HG02759 (cell line): ENCODE measurements around the gene C21orf91.
"Not testable (repeated sequence)": the region's sequence is repeated elsewhere in the genome, so short reads cannot be mapped to it uniquely, and the experiment has no call there.

Source experiments
- ATAC-seq: cut with Tn5 transposase; IDR thresholded peaks from one replicate; pipeline ENCODE4 v1.9.1; 2021; ENCODE audit warnings: mild to moderate bottlenecking, moderate library complexity; ENCODE audit not compliant: unreplicated experiment

C21orf91 gene

DNA sequence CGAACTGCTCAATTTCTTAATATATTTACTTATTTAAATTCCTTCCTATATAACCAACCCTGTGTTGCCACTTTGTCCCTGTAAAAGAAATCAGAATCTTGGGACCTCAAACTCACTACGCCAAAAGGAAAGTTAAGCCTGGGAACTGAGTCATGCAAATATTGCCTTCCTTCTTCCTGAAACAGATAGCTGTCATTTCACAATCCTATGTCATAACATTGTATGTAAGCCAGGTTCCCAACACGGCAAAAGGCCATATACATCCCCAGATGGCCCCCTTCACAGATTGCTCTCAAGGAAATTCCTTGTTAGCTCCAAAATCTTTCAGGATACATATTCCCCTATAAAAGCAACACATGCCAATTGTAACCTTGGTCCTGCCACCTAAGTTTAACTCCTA is 39.7 kb downstream of the C21orf91 start:
- ATAC-seq, result no peak

DNA sequence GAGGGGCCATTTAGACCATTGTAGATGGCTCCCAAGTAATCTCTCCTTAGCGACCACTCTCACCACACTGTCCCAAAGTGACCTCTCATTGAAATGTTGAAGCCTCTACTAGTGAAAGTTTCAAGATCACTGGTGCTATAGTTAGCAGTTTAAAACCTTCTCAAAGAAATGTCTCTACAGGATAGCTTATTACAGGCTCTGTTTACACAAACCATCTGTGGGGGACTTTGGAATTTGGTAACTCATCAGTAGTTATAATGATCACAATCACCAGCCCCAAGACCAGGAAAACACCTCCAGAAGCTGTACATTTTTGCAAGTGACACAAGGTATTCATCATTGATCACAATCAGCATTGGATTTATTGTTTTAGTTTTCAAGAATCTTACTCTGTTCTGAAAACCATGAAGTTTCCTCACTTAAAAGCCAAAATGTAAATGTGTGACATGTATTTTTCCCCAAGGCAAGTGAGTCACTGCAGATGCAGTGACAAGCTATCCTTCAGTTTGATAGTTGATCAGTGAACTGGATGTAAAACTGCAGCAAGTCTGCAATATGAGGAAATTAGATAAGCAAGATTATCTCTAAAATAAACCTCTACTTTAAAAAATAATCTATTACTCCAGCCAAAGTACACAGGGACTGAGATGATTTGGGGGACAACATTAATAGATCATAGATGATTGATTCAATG is 41.9 kb downstream of the C21orf91 start:
- ATAC-seq, result no peak

DNA sequence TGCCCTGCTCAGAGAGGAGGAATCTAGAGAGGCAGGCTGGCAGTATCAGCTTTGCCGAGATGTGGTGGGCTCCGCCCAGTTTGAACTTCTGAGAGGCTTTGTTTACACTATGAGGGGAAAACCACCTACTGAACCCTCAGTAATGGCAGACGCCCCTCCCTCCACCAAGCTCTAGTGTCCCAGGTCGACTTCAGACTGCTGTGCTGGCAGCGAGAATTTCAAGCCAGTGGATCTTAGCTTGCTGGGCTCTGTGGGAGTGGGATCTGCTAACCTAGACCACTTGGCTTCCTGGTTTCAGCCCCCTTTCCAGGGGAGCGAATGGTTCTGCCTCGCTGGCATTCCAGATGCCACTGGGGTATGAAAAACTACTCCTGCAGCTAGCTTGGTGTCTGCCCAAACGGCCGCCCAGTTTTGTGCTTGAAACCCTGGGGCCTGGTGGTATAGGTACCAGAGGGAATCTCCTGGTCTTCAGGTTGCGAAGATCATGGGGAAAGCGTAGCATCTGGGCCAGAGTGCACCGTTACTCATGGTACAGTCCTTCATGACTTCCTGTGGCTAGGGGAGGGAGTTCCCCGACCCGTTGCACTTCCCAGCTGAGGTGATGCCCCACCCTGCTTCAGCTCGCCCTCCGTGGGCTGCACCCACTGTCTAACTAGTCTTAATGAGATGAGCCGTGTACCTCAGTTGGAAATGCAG is 43.6 kb downstream of the C21orf91 start:
- peak; percentile 72 for ATAC-seq

DNA sequence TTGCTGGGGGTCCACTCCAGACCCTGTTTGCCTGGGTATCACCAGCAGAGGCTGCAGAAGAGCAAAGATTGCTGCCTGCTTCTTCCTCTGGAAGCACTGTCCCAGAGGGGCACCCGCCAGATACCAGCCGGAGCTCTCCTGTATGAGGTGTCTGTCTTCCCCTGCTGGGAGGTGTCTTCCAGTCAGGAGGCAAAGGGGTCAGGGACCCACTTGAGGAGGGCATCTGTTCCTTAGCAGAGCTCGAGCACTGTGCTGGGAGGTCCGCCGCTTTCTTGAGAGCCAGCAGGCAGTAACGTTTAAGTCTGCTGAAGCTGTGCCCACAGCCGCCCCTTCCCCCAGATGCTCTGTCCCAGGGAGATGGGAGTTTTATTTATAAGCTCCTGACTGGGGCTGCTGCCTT is 44.1 kb downstream of the C21orf91 start:
- not testable (repeated sequence) for ATAC-seq

DNA sequence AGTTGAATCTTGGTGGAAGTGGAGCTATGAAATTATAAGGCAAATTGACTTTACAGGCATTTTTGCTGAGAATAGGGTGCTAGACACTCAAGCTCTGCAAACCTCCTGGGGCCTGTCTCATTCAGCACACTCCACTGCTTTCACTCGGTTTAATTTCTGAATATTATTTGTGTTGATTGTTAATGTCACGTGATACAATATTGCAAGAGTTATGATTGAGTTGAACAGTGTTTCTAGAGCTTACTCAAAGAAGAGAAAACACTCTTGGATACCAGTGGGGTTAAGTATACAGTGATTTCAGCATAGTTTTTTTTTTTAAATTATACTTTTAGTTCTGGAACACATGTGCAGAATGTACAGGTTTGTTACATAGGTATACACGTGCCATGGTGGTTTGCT is 49.7 kb downstream of the C21orf91 start:
- ATAC-seq, result no peak

DNA sequence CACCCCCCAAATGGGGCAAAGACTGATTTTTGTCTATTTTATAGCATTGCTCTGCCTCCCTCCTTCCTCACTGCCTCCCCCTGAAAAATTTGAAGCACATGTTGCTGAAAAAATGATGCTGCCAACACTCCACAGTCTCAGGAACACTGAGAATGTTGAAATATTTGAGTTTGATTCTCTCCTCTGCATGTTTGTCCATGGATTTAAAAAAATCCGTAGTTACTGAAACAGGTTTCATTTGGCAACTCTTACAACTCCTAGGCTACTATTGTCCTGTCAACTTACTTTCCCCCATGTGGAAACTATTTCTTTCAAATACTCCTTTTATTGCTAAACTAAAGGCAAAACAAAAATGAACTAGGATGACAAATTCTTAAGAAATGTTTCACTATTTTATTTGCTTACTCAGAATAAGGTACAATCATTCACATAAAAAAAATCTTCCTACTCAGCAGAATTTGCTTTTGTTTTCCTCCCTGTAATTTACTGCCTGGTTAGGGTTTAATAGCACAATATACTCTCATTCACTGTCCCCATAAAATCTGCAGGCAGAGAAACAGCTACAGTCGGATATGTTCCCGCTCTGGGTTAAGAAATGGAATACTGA is 50.2 kb downstream of the C21orf91 start:
- ATAC-seq, result no peak

DNA sequence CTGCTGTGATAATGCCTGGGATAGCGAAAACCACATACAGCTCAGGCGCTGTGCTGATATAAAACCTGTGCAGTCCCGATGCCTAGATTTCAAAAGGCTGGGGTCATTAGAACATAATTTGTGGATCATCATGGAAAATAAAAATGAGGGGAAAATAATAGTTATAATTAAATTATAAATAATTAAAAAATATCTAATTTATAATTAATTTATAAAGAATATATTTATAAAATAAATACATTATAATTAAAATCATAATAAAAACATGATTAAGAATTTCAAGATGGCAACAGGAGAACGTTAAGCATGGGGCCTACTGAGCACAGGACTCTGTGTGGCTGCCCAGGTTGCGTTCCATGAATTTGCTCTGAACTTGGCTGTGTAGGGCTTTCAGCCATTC is 53.9 kb downstream of the C21orf91 start:
- no peak for ATAC-seq

DNA sequence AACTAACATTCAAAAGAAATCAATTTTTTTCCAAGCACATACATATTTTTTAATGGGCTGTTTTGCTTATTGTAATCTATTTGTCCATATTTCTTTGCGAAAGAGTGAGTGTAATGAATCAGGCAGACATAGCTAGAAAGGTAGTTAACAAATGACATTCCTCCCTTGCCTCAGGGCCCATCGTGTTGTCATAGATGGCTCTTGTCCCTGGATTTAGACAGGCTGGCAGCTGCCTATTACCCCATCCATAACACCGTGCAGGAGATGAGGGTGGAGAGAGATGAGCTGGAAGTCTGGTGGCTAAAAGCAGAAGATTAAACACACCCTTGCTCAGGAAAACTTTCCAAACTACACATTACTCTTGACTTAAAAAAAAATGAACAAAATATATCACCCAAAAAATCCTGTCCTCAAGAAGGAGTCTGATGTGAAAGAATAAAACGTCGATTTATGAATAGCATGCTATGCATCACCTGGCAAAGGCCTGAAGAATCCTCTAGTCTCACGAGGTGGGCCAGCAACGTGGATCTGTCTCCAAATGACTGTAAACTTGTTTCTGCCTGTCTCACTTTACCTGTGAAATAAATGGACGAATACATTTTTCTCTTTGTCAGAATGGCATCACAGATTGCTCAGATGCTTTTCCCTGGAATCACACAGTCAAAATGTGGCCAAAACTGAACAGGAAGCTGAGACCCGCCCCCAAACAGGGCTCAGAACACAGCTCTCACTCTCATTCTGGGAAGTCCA is 55.7 kb downstream of the C21orf91 start:
- no peak for ATAC-seq

DNA sequence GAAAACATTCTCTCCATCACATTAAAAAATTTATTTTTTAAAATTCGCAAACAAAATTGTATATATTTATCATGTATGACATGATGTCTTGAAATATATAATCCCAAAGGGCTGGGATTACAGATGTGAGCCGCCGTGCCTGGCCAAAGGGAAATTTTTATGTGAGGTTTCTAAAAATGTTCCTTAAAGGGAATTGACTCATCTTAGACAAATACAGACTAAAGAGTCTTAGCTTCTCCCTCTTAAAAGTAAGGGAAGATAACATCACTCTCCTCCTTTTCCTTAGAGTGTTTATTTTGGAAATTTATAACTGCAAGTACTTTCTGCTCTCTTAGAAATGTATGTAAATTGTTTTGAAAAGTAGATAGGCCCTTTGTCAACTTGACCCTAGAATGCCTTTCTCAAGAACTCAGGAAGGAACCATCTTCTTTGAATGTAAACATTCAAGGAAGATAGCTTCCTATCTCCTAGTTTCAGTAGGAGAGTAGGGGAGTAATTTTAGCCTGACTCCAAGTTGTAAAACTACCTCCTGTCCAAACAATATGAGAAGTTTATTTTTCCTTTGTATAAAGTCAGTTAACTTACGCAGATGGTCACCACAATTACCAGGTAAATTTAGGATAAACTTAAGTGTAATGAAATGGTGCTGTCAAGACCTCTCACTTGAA is 59.5 kb downstream of the C21orf91 start:
- ATAC-seq, result no peak

DNA sequence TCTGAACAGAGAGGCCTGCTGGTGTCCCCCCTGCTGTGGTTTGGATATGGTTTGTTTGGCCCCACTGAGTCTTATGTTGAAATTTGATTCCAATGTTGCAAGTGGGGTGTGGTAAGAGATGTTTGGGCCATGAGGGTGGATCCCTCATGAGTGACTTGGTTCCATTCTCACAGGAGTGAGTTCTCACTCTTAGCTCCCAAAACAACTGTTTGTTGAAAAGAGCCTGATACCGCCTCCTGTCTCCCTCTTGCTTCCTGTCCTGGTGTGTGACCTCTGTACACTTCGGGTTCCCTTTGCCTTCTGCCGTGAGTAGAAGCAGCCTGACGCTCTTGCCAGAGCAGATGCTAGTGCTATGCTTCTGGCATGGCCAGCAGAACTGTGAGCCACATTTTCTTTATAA is 60.5 kb downstream of the C21orf91 start:
- no peak for ATAC-seq

DNA sequence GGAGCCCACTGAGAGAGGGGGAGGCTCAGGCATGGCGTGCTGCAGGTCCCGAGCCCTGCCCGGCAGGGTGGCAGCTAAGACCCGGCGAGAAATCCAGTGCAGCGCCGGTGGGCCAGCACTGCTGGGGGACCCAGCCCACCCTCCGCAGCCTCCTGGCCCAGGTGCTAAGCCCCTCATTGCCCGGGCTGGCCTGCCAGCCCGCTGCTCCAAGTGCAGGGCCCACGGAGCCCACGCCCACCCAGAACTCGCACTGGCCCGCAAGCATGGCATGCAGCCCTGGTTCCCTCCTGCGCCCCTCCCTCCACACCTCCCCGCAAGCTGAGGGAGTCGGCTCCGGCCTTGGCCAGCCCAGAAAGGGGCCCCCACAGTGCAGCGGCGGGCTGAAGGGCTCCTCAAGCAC is 61.5 kb downstream of the C21orf91 start:
- no peak for ATAC-seq

DNA sequence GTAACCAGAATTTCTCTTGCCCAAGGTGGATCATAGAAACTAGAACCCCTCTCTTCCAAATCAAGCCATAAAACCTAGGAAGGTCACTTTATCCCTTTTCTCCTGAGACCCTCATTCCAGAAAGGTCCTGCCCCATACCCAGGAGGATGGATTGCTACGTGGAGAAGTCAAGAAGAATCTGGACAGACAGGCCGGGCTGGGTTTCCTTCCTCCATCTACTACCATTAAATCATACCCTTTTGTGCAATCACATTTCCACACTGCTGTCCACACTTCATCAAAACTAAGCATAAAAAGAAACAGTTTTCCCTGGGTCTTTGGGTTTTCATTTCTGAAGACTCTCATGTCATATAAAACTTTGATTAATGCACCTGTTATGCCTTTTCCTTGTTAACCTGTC is 65.4 kb downstream of the C21orf91 start:
- no peak for ATAC-seq

DNA sequence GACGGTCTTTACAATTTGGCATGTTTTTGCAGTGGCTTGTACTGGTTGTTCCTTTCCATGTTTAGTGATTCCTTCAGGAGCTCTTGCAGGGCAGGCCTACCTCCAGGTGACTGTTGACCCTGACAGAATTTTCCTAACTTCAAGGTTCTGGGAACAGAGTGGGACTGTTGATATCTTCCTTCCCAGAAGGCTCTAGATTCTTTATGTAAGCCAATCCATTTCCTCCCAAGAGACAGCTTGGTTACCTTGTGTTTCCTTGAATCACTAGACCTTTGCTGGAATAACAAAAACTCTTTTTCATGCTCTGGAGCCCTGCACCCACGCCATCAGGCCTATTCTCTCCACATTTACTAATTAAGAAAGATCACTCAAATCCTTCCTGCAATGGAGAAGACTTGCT is 67.0 kb downstream of the C21orf91 start:
- no peak for ATAC-seq

DNA sequence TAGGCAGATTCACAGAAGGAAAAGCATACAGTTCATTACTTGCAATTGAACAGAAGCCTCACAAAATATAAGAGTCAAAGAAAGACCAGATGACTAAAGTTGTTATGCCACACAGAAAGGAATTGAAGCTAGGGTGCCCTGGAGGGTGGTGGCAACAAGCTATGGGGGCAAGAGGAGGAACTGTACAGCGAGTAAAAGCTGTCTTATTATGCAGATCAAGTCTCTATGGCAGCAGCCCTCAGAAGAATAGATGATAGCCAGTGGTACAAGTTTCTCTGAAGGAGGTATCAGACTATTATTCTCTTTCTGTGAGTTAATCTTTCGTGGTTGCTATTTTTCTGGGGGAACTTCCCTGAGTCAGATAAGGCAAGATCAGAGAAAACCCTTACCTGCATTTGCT is 72.2 kb downstream of the C21orf91 start:
- no peak for ATAC-seq

DNA sequence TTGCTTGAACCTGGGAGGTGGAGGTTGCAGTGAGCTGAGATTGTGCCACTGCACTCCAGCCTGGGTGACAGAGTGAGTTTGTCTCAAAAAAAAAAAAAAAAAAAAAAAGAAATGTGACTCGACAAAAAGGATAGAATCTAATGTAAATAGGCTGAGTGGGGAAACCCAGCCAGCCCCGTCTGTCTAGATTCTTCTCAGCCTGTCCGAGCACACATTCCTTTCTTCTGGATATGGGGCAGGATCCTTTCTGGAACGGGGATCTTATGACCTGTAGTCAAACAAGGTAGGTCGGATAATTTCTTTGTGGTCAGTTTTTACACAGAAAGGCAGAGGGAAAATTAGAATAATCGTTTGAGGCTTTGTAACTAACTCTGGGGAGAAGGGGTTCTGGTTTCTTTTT is 74.1 kb downstream of the C21orf91 start:
- no peak for ATAC-seq

DNA sequence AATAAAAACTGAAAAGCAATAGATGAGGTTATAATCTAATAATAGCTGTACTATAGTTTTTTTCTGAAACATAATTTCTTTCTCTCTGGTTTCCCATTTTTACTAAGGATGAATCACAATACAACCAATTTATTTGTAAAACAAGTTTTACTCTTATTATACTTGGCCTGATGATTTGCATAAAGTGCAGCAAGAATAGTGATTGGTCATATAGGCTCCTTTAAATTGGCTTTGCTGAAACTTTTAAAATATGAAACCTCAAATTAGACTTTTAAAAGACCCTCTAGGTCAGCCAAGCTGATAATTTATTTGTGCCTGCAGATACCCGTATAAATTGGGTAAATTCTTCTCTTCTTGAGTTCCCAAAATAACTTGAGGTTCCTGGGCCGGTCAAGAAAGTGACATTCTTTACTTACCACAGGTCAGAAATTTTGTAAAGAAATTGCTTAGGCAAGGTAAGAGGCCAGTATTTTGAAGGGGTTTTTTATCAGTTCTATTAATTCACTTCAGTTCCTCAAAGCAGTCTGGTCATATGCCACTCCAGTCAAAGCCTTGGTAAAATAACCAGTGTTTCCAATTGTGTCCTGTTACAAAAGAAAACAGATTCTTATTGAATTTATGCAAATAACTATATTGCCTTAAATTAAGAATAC is 76.1 kb downstream of the C21orf91 start:
- ATAC-seq, result no peak

DNA sequence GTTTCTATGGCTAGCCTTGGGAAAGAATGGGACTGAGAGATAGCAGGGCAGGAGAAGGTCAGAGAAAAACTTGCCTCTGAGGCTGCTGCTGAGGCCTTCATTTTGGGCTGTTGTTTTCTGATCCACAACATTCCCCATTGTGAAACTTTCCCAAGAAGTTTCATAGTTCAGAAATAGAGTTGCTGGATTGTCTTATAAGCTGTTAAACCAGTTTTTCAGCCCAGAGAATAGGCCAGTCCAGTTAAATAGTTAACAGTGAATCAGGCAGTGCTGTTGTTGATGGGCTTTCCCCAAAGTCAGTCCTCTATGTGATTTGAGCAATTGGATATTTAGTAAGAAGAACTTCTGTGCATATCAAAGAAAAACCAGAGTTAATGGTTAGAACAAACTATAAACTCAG is 77.0 kb downstream of the C21orf91 start:
- no peak for ATAC-seq
